ENCODE data around the gene FCRL4. TPM values are rescaled to one million over a fixed set of nuclear protein-coding genes. Genes with fewer than 3 reads are reported as not detected.

The FCRL4 gene
- total RNA-seq, 2 experiments from 2014 or later, result not detected

- H3K36me3 ChIP-seq (ENCODE audit: insufficient read depth, low read length), result no peaks in the 10 kb centered on the region; the same call in 1 of the 2 replicates
- H3K79me2 ChIP-seq (ENCODE audit: insufficient read depth, low read depth, low read length), result no peaks in the 10 kb centered on the region
- intact Hi-C loops (cut with micrococcal nuclease; ENCODE audit: unreplicated experiment), result loop anchor here (1.0 to 2.0 kb wide), 5 partner anchors 45 to 367 kb away; no protein-coding TSS in a partner anchor
- no TSS peak for BruUV-seq (replicated peaks)
- no peak overlapping the region for H3K4me3 ChIP-seq (ENCODE audit: low read depth, low read length, poor library complexity, severe bottlenecking)
- H3K9me3 ChIP-seq (ENCODE audit: low read length), result no peaks in the 10 kb centered on the region
- H3K4me1 ChIP-seq (ENCODE audit: insufficient read depth, low read length, poor library complexity, severe bottlenecking), result peaks cover 39% of the 10 kb centered on the region
- no peak overlapping the region for H2AFZ ChIP-seq (ENCODE audit: low read length)
- peak overlapping the region; percentile 8; the same call in 1 of the 2 replicates for H3K4me2 ChIP-seq (ENCODE audit: low read length)
- CTCF ChIA-PET (ENCODE audit: unreplicated experiment), result interaction anchor here (0.6 to 2.0 kb wide), 8 partner anchors 11 to 368 kb away, joined by 3 to 15 read pairs (median 4); partner anchors contain the start of gene FCRL5
- no peak for DNase-seq (ENCODE audit: low spot score)
- no peak overlapping the region for H3K27ac ChIP-seq (ENCODE audit: low read depth, low read length, poor library complexity, severe bottlenecking)
- no peaks in the 10 kb centered on the region for H4K20me1 ChIP-seq (ENCODE audit: insufficient read depth, low read length)
- POLR2A ChIA-PET, result interaction anchor here (0.8 to 1.7 kb wide), 5 partner anchors 8 to 202 kb away, joined by 3 to 9 read pairs (median 3); no protein-coding TSS in a partner anchor
- H3K9me2 ChIP-seq (ENCODE audit: insufficient read depth, low read length), result no peaks in the 10 kb centered on the region
- no peak for TF ChIP-seq CTCF (conservative IDR thresholded peaks at IDR 0.05; ENCODE audit: low read length)
Observed at GRCh38 chr1:157580828-157581210, 17.1 kb downstream of the FCRL4 start.

- intact Hi-C loops (cut with micrococcal nuclease; ENCODE audit: unreplicated experiment), result loop anchor here (1.0 to 2.0 kb wide), 5 partner anchors 46 to 368 kb away; no protein-coding TSS in a partner anchor
Observed at GRCh38 chr1:157580179-157580827, 17.6 kb downstream of the FCRL4 start.

More at GRCh38 chr1:157580179-157580827, 17.6 kb downstream of the FCRL4 start:
- Histone ChIP-seq H3K36me3 (ENCODE audit: insufficient read depth, low read length) (no peaks in the 10 kb centered on the region; the same call in 1 of the 2 replicates), H3K79me2 (ENCODE audit: insufficient read depth, low read depth, low read length) (no peaks in the 10 kb centered on the region), H3K9me2 (ENCODE audit: insufficient read depth, low read length) (no peaks in the 10 kb centered on the region), H4K20me1 (ENCODE audit: insufficient read depth, low read length) (no peaks in the 10 kb centered on the region), H3K4me2 (ENCODE audit: low read length) (peak overlapping the region; percentile 19; the same call in 1 of the 2 replicates), H3K9me3 (ENCODE audit: low read length) (no peaks in the 10 kb centered on the region; the same call in 1 of the 2 replicates), H3K27ac (ENCODE audit: low read depth, low read length, poor library complexity, severe bottlenecking) (no peak overlapping the region), H2AFZ (ENCODE audit: low read length) (no peak overlapping the region), H3K4me3 (ENCODE audit: low read depth, low read length, poor library complexity, severe bottlenecking) (no peak overlapping the region), H3K4me1 (ENCODE audit: insufficient read depth, low read length, poor library complexity, severe bottlenecking) (peaks cover 44% of the 10 kb centered on the region)
- DNase-seq (ENCODE audit: low spot score), result peak; percentile 86
- TF ChIP-seq EZH2phosphoT487 (IDR thresholded peaks at IDR 0.05; ENCODE audit: borderline replicate concordance, low read depth, low read length), result no peak
- peak; percentile 97 for TF ChIP-seq CTCF (conservative IDR thresholded peaks at IDR 0.05; ENCODE audit: low read length)
- no TSS peak for BruUV-seq (replicated peaks)
- ChIA-PET CTCF (ENCODE audit: unreplicated experiment) (interaction anchor here (0.6 to 2.0 kb wide), 9 partner anchors 10 to 368 kb away, joined by 3 to 15 read pairs (median 4); partner anchors contain the start of gene FCRL5), POLR2A (interaction anchor here (0.8 to 1.7 kb wide), 6 partner anchors 8 to 202 kb away, joined by 3 to 9 read pairs (median 3); no protein-coding TSS in a partner anchor)

All from OCI-LY7 (cell line).